Bronchial epithelial cell (primary cell): Measurements from ENCODE around the gene NUP62. TPM values are rescaled to one million over a fixed set of nuclear protein-coding genes. Genes with fewer than 3 reads are reported as not detected.

Source experiments
- DNase-seq: peaks from one replicate; pipeline ENCODE4 v3.0.0-alpha.2; 2010; ENCODE audit warnings: low read depth
- FAIRE-seq: peaks from 2 replicates; lab custom pipeline; 2011; peaks lifted over from hg19 to GRCh38; lab: Jason Lieb, UNC
- H3K27me3 ChIP-seq: 2 replicates; pipeline ENCODE4 v1.5.1; 2011; ENCODE audit warnings: low read length; ENCODE audit not compliant: control insufficient read depth, insufficient read depth
- H3K36me3 ChIP-seq: 2 replicates; pipeline ENCODE4 v1.5.1; 2011; ENCODE audit warnings: low read length; ENCODE audit not compliant: control insufficient read depth, insufficient read depth
- H3K4me3 ChIP-seq: 2 replicates; pipeline ENCODE4 v1.5.1; 2011; ENCODE audit warnings: mild to moderate bottlenecking, low read depth, low read length, control low read depth
- total RNA-seq: library from RNA; depleted of rRNA; stranded (reverse); fragments of >200 nt; gene quantifications from 2 replicates; pipeline ENCODE4 v1.2.1, GENCODE V29; 2014
- TF ChIP-seq, protein P1 (sequence below): IDR thresholded peaks from 2 replicates; pipeline ENCODE4 v1.5.1; 2011; ENCODE audit warnings: mild to moderate bottlenecking, moderate library complexity, low read length, control low read depth, inconsistent platforms; ENCODE audit not compliant: insufficient read depth, severe bottlenecking

NUP62 gene
- total RNA-seq, 1 donor from 2014 or later = 12.1 TPM

DNA sequence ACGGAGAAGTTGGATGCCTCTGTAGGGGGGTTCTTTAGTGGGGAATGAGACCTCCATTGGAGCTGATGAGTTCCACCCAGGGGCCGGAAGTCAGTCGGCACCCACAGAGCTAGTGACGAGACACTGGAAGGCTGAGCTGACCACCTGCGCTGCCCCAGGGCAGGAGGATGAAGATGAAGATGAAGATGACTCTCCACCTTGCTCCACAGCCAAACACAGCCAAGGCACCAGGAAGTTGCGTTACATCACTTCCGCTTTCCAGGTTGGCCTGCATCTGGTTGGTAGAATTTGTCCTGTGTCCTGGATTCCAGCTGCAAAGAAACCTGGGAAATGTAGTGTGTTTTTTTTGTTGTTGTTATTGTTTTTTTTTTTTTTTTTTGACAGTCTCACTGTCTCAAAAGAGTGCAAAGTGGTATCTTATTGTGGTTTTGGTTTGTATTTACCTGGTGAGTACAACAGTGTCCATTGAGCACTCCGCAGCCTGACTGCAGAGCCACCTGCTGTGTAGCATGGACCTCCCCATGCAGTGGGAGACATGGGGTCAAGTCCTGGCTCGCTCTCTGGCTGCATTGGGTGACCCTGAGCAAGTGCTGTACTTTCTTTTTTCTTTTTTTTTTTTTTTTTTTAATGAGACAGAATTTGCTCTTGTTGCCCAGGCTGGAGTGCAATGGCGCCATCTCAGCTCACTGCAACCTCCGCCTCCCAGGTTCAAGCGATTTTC lies 49.9 kb downstream of the NUP62 start:
- FAIRE-seq = no peak
- Histone ChIP-seq H3K27me3 (no peaks in the 10 kb centered on the region), H3K36me3 (peaks cover 35% of the 10 kb centered on the region), H3K4me3 (no peak overlapping the region)
- TF ChIP-seq, protein P1, sequence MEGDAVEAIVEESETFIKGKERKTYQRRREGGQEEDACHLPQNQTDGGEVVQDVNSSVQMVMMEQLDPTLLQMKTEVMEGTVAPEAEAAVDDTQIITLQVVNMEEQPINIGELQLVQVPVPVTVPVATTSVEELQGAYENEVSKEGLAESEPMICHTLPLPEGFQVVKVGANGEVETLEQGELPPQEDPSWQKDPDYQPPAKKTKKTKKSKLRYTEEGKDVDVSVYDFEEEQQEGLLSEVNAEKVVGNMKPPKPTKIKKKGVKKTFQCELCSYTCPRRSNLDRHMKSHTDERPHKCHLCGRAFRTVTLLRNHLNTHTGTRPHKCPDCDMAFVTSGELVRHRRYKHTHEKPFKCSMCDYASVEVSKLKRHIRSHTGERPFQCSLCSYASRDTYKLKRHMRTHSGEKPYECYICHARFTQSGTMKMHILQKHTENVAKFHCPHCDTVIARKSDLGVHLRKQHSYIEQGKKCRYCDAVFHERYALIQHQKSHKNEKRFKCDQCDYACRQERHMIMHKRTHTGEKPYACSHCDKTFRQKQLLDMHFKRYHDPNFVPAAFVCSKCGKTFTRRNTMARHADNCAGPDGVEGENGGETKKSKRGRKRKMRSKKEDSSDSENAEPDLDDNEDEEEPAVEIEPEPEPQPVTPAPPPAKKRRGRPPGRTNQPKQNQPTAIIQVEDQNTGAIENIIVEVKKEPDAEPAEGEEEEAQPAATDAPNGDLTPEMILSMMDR = no peak
- DNase-seq = no peak

DNA sequence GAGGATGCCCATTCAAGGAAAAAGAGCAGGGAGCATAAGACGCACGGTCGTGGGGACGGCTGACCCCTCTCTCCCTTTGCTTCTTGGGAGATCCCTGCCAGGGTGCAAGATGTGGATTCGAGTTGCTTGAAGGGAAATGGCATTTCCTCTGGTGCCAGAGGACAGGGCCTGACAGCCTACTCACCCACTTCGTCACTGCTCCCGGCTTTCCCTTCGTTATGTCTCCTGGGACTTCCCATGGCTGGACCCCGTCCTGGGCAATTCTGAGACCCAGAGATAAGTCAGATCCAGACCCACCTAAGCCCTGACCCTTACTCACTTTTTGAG lies 50.6 kb downstream of the NUP62 start:
- DNase-seq (no peak), FAIRE-seq (no peak)
- TF ChIP-seq, protein P1 = no peak
- peaks cover 32% of the 10 kb centered on the region for H3K36me3 ChIP-seq
- no peak overlapping the region for H3K4me3 ChIP-seq
- no peaks in the 10 kb centered on the region for H3K27me3 ChIP-seq

DNA sequence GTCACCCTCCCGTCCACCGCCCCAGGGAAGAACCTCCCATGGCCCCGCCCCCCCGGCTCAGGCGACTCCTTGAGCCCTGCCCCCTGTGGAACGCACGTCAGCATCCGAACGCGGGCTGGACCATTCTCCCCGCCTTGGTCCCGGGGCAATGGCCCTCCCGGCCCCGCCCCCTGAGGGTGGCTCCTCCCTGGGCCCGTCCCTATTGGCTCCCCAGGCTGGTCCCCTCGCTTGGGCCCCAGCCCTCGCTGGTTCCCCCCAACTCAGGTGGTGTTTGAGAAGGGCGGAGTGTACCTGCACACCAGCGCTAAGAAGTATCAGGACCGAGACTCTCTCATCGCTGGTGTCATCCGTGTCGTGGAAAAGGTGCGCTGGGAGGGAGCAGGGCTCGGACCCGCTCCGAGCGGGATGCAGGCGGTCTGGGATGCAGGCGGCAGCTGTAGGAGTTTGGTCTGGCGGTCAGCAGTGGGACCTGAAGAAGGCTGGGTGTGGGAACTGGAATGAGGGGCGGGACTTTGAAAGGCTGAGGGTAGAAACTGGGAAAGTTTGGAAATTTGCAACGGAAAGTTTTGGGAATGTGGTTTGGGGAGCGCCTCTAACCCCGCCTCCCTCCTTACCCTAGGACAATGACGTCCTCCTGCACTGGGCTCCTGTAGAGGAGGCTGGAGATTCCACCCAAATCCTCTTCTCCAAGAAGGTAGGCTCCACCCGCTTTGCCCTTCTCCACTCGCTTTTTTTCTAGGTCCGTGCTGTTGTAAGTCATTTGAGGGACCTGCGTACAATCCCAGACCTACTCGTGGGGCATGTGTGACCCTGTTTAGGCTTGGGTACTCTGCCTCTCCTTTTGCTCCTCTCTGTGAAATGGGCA lies 51.2 kb downstream of the NUP62 start:
- no peaks in the 10 kb centered on the region for H3K27me3 ChIP-seq
- peak overlapping the region; percentile 63 for H3K4me3 ChIP-seq
- H3K36me3 ChIP-seq = peaks cover 28% of the 10 kb centered on the region
- TF ChIP-seq, protein P1 = no peak
- FAIRE-seq = no peak
- peak; percentile 88 for DNase-seq

DNA sequence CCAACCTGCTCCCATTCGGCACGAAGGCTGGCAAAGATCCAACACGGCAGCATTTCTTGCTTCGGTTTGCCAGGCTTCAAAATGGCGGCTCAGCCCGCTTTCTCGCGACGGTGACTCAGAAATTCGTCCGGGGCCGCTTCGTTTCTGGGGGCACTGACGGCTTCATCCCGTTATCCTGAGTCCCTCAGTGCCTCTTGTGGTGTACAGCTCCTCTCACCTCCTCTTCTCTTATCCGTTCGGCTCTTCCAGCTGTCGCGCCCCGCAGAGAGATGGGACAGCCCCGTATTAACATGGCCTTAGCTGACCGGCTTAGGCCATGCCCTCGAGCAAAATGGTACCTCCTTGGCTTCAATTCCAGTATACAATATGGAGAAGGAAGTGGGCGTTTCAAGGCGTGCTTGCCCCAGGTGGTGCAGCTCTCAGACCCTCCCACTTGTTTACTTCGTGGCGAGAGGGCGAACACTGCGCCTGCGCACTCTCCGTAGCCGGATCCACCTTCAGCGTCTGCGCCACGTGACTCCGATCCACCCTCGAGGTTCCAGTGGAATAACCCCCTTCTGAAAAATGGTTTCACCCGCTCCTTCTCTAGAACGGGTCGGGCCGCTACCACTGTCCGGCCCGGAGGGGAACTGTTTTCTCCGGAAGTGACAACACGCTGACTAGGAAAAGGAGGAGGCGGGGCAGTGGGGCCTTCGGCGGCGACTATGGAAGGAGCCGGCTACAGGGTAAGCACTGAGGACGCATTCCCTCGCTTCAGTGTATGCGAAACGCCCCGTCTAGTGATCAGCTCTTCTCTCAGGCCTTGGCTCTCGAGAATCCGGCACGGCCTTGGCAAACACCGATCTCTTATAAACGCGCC lies 52.1 kb downstream of the NUP62 start, which contains the start of the genes AKT1S1 and TBC1D17:
AKT1S1 (minus strand) TSS at position 336 of the 859 bp plus-strand sequence. CDS start 4,060 bp downstream, outside the sequence.
TBC1D17 (plus strand) TSS at position 683 of the 859 bp plus-strand sequence; CDS start at position 705, 22 bp downstream.
- TF ChIP-seq, protein P1 = no peak
- FAIRE-seq (peak; percentile 99), DNase-seq (peak; percentile 99)
- Histone ChIP-seq H3K4me3 (peak within 1 kb of the TSS; percentile 93), H3K36me3 (peaks cover 22% of the 10 kb centered on the region), H3K27me3 (no peaks in the 10 kb centered on the region)

DNA sequence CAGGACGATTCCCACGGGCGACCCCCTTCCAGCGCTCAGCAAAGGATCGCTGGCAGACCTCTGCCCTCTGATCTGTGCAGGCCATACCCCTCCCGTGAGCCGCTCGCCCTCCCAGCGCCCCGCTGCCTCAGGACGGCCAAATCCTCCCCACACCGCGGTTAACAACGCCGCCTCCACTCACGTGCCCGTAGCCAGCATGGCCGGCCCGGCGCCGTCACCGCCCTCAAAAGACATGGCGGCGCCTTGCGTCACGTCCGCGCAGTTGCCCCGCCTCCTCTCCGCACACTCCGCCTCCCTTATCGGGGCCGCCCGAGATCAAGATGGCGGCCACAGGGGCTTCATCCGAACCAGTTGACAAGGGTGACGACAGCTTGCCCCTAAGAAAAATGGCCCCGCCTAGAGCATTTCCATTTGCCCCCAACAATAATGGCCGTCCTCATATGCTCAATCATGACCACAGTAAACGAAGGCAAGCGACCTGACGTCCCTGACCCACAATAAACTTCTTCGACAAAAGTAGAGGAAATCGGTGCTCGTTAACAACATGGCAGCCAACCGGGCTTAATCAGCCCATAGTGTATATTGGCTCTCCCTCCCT lies 52.8 kb downstream of the NUP62 start:
- no peak for FAIRE-seq
- Histone ChIP-seq H3K36me3 (peaks cover 19% of the 10 kb centered on the region), H3K27me3 (no peaks in the 10 kb centered on the region), H3K4me3 (peak overlapping the region; percentile 93)
- TF ChIP-seq, protein P1 = no peak
- DNase-seq = peak; percentile 93
